IPS-NIHi11 (cell line): ENCODE measurements around the gene NAXD.
"Not testable (repeated sequence)": the region's sequence is repeated elsewhere in the genome, so short reads cannot be mapped to it uniquely, and the experiment has no call there.

Experiments
- DNase-seq: peaks from one replicate; pipeline ENCODE4 v3.0.0; 2012; ENCODE audit warnings: mixed read lengths, low spot score

The NAXD gene

DNA sequence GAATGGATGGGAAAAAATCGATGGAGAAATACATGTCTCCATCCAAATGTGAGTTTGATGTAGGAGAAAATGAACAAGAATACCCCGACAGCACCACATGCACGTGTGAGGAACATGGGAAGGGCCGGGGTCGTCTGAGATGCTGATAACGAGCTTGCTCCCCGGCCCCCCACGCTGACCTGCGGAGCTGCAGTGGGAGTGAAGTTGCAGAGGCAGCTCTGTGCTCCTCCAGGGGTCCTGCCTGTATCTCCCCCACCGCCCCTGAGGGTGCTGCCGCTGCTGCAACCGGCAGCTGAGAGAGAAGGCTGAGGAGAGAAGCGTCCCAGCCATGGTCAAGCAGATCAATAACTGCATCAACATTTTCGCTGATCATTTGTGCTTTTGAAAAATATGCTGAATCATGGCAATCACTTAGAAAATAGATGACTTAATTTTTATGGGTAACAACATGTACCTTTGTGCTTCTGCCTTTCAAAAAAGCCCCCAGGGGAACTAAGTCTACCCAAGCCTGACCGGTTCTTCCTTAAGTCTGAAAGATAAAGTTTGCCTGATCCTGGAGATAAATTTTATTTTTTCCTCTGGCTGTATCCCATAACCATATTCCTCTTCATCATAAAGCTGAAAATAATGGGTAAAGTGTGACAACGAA lies 18.2 kb upstream of the NAXD start:
- DNase-seq = no peak

DNA sequence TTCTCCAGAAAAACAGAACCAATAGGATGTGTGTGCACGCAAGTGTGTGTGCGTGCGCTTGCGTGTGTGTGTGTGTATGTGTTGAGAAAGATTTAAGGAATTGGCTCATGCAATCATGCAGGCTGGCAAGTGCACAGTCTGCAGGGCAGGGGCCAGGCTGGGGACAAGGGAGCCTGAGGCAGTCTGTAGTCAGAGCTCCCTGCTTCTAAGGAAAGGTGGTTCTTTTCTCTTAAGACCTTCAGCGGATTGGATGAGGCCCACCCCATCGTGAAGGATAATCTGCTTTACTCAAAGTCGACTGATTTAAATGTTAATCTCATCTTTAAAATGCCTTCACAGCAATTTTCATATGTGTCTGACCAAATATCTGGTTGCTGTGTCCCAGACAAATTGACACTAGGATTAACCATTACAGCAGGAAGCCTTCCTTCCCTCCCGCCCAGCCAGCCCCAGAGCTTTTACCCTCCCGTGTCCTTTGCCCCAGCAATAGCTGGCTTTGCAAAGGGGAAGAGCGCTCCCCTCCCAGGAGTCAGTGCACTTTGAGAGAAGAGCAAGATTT lies 15.0 kb upstream of the NAXD start:
- no peak for DNase-seq

GRCh38 chr13:110600980-110601379 lies 14.4 kb upstream of the NAXD start:
- DNase-seq = no peak

DNA sequence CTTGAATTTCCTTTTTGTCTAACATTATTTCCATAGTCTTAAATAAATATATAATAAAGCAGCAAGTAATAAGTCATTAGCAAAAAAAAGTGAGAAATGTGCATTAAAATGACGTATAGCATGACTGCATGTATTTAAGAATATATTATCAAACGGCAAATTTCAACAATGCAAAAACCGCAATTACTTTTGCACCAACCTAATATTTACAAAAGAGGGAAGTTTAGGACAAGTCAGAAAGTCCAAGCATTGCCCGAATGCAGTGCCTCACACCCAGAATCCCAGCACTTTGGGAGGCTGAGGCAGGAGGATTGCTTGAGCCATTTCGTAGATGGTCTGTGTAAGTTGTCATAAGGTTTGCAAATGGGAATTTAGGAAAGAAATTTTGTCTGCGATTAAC lies 10.2 kb upstream of the NAXD start:
- no peak for DNase-seq

- DNase-seq = not testable (repeated sequence)
These were observed 9.1 kb upstream of the NAXD start for GRCh38 chr13:110606281-110606680.

GRCh38 chr13:110607675-110608224 lies 7.6 kb upstream of the NAXD start:
- no peak for DNase-seq

DNA sequence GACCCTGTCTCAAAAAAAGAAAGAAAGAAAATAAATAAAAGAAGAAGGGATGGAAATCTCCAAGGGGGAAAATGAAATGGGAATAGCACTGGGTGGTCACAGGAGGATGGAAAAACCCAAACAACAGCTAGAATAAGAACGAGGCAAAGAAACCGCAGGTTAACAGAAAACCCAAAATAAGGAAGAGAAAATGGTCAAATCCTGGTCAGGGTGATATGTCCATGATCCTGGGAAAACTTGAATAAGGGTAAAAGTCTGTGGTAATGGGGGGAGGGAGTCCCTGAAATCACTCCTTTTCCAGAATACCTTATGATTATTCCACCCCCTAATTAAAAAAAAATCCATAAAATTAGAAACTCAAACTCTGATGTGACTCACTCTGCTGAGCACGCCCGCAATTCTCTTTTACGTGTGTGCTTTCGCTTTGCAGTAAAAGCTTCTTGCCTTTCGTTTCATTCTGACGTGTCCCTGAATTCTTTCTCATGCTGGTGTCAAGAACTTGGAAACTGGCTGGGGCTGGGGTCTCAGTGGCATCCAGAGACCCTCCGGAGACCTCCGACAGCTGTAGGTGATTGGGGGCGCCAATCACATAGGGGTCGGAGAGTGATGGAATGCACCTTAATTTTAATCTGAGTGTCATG lies 4.3 kb upstream of the NAXD start:
- DNase-seq = no peak

GRCh38 chr13:110615005-110615321 lies 382 bp upstream of the NAXD start:
- no peak for DNase-seq

DNA sequence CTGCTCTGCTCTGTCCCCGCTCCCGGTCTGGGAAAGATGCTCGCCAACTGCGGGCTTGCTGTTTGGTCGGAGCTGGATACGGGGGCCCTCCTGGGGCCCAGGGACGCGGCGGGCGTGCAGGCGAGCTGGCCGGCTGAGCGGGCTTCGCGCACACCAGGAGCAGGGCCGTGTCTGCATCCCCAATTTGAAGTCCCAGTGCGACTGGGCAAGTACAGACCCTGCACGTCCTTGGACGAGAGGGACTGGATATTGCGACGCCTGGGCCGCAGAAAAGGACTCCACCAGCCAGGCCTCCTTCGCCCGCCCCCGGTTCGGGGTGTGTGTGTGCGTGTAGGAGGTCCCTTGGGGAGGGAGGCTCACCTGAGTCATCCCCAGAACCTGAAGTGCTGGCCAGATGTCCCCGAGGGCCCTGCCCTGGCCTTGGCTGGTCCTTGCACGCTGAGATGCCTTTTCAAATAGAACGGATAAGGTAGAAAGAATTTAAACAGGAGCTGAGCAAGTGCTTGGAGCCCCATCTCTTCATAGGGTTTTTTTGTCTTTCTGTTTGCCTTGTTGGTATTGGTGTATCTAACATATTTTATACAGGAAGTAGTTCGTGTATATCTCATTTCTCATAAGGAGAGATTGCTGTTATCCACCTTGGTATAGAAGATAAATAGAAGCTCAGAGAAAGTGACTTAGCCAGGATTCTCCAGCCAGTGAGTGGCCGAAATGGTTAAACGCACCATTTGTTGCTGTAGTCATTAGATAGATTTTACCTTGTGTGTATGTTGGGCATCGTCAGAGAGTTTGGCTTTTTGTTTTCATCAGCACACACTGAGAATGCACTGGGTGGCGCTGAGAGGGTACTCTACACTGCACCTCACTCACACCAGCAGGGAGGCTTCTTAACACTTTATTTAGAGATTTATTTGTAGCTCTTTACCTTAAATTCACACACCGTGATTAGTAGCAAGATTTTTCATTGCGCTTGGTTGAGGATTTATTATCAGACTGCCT lies 1.1 kb downstream of the NAXD start:
- no peak for DNase-seq

DNA sequence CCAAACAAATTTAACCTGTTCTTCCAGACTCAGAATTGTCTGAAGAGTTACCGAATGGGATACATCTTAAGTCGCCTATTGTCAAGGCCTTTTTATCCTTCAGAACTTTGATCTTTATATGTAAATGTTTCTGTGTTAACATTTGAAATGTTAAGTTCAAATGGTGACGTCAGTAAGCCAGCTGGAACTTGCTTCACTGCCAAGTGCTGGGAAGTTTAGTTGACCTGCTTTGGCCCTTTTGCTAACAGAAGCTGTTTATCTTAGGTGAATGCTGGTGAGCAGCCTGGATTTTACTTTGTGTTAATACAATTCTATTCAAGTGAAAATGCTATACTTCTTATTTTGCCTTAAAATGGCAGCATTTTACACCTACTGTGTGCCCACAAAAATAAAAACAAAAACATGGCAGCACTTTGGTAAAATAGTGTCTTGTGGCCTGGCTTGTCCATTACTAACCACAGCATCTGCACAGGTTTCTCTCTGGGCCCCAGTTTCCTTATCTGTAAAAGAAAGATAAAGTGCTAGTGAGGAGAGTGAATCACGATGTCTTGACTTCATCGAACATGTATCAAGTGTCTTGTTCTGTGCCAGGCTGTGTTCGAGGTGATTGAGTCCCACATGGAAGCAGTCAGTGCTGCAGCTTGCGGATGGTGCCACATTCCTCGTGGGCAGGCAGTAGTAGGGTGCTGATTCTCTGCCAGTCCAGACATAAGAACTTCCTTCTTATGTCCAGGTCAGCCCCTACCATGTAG lies 2.2 kb downstream of the NAXD start:
- no peak for DNase-seq

DNA sequence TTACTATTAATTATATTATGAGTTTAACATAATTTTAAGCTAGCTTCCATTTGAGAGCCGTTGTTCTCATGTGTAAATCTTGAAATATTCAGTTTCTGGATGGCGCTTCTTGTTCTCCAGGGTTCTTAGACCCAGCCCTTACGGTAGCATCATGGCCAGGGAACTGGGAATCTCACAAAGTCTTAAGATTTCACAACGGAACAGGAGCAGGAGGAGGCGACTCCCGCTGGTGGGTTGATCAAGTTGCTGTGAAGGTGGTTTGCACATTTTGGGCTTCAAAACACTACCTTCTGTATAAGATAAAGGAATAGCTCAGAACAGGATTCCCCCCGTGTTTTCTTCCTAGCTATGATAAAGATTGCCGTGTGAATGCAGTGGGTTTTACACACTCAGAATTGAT lies 2.8 kb downstream of the NAXD start:
- DNase-seq = no peak

DNA sequence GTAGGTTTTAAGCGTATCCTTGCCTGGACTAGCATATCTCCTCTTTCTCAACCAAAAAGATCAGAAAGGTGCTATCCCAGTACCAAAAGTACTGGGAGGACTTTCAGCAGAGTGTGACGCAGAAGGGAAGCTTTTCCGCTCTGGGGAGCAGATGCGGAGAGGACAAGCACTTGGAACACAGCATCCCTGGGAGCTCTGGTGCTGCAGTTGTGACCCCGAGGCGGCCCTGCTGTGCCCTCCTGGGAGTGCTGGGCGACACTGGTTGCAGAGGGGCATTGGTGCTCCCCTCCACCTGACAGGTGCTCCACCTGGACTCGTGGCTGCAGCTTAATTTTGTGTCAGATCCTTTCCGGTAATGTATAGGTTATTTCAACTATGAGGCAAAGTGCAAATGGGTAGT lies 3.4 kb downstream of the NAXD start:
- no peak for DNase-seq

- no peak for DNase-seq
These were observed 5.3 kb downstream of the NAXD start for GRCh38 chr13:110620596-110620995.

DNA sequence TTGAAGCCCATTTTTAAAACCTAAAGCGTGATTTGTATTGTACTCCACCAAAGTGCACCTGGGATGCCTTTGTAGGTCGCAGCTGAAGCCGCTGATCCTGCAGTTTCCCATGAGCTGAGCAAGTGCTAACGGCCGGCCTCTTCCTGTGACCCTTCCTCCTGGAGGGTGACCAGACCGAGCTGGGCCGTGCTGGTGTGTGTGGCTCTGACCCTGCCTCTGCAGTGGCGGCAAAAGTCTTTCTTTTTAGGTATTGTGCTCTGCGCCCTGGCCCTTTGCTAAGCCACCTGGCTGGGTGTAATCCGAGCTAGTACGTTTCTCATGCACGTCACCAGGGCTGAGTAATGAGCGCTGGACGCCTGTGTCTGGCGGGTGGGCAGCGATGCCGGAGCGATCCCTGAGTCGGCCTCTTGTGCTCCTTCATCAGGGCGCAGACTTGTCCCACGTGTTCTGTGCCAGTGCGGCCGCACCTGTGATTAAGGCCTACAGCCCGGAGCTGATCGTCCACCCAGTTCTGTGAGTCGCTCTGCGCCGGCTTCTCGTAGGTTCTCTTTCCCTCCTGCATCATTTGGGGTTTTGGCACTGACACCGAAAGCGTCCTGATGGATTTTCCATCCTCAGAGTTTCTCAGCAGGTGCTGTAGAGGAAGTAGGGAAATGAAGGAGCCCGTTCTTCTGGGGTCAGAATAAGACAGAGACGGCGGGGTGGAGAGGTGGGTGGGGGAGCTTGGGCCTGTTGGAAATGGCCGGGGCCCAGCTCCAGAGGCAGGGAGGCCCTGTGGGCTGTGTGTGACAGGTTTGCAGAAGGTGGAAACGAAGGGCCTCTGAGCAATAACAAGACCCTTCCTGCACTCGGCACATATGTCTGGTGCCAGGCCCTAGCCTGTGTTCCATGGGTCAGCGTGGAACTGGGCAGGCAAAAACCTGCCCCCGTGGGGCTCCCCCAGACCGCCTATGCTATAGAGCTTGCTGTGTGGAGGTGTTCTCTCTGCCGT lies 9.7 kb downstream of the NAXD start:
- DNase-seq = no peak

DNA sequence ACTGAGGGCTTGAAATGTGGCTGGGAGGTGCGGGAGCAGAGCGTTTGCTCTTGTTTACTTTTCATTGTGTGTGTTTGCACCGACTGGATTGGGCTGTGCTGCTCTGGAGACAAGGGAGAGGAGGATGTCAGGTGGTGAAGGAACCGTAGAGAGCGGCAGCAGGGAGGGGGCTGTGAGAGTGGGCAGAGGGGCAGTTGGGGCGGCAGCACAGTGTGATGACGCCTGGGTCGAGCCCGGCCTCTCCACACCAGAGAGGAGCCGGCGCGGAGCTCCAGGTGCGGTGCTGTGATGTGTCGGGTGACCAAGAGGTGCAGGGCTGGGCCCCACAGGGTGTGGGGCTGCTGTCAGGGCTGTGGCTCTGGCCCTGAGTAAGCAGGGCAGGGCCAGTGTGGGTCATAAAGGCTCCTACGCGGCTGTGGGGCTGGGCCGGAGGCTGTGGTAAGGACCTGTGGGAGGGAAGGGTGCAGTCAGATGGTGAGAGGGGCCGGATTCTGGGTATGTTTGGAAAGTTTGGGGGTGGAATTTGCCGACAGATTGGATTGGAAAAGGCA lies 10.5 kb downstream of the NAXD start:
- no peak for DNase-seq

GRCh38 chr13:110626521-110626920 lies 11.2 kb downstream of the NAXD start:
- DNase-seq = no peak

GRCh38 chr13:110627351-110627750 lies 12.0 kb downstream of the NAXD start:
- DNase-seq = no peak

DNA sequence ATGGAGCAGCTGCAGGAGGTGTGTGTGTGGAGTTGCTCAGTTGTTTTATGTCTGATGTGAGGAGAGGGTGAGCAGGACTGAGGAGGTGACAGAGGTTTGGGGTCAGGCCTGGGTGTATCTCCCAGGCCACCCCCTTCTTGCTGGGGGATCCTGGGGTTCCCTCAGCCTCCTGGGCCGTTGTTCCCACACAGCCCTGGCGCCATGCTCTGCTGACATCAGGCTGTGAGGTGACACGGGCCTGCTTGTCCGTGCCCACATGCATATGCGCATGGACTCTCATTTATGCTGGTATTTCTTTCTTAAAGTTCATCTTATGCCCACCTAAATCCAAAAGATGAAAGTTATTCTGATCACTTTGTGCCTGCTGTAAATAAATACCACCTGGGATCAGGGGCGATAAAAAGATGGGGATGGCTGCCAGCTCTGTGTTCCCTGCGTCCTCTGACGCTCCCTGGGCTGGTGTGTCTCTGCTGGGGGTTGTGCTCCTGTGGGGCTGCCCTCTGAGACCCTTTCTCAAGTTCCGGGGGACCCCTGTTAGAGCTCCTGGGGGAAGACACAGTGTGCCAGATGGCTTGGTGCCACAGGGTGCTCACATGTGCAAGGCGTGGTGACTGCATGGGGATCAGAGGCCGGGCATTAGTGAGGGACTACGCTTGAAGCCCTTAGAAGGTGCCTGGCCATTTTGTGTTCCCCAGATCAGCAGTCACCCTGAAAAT lies 12.6 kb downstream of the NAXD start:
- no peak for DNase-seq

DNA sequence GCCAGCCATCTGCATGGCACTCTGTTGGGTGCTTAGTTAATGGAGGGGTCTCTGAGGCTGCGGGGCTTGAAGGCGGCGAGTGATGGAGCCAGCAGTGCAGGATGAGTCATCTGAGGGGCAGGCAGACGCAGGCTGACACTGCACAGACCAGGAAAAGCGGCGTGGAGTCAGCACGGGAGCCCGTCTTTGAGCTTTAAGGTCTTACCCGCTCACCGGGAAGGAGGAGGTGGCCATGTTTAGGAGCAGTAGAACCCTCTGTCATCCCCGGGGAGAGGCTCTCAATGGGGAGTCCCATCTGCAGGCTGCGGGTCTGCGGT lies 13.1 kb downstream of the NAXD start:
- no peak for DNase-seq
